ENCODE data around the gene AGBL4. TPM values are rescaled to one million over a fixed set of nuclear protein-coding genes. Genes with fewer than 3 reads are reported as not detected.
"Not testable (repeated sequence)": the region's sequence is repeated elsewhere in the genome, so short reads cannot be mapped to it uniquely, and the experiment has no call there.

Gene AGBL4
- total and polyA plus RNA-seq, 11 donors: 0.40 to 1.4 (median 0.54) TPM; not detected in 3

DNA sequence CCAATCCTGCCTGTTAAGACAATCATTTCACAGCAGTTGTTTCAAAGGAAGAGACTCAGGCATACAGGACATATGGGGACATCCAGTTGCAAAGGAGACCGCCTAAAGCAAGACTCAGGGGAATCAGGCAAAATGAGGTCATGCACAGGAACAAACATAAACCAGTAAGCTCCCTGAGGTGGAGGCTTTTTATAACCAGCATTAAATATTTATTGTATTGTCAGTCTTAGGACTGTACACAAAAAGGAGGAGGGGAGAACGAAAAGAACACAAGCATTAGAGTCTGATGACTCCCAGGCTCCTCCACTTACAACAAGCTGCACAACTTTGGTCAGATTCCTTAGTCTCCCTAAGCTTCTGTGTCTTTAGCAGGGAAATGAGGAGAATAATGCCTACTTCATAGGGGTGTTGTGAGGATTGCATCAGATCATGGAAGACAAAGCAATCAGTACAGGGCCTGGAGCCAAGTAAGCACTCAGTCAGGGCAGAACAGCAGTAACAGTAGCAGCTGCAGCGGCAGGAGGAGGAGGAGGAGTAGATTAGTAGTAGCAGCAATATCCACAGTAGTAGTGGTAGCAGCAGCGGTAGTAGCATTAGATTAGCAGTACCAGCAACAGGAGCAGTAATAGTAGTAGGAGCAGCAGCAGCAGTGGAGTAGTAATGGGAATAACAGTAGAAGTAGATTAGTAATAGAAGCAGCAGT lies 1497.6 kb downstream of the AGBL4 start:
- DNase-seq: no peak
- no peaks in the 10 kb centered on the region for H3K9me3 ChIP-seq
- no peak for TF ChIP-seq POLR2A (IDR thresholded peaks at IDR 0.05)
- TF ChIP-seq, protein P1, sequence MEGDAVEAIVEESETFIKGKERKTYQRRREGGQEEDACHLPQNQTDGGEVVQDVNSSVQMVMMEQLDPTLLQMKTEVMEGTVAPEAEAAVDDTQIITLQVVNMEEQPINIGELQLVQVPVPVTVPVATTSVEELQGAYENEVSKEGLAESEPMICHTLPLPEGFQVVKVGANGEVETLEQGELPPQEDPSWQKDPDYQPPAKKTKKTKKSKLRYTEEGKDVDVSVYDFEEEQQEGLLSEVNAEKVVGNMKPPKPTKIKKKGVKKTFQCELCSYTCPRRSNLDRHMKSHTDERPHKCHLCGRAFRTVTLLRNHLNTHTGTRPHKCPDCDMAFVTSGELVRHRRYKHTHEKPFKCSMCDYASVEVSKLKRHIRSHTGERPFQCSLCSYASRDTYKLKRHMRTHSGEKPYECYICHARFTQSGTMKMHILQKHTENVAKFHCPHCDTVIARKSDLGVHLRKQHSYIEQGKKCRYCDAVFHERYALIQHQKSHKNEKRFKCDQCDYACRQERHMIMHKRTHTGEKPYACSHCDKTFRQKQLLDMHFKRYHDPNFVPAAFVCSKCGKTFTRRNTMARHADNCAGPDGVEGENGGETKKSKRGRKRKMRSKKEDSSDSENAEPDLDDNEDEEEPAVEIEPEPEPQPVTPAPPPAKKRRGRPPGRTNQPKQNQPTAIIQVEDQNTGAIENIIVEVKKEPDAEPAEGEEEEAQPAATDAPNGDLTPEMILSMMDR (IDR thresholded peaks at IDR 0.05): no peak
- peaks cover 0 to 11% (median 0%) of the 10 kb centered on the region in 12 donors for H3K4me1 ChIP-seq
- 44 to 55% (median 48%) methylated on average over 4 of the region's 4 CpGs for WGBS, 4 donors
- peaks cover 0 to 23% (median 0%) of the 10 kb centered on the region in 9 donors for H3K27me3 ChIP-seq
- no peak overlapping the region for H3K4me3 ChIP-seq
- H3K27ac ChIP-seq: no peak overlapping the region
- peak in 3 of 4 donors; percentile 30 to 74 (median 70) for ATAC-seq
- H3K36me3 ChIP-seq: no peaks in the 10 kb centered on the region
- intact Hi-C loops (cut with DNase I): no loop called here

DNA sequence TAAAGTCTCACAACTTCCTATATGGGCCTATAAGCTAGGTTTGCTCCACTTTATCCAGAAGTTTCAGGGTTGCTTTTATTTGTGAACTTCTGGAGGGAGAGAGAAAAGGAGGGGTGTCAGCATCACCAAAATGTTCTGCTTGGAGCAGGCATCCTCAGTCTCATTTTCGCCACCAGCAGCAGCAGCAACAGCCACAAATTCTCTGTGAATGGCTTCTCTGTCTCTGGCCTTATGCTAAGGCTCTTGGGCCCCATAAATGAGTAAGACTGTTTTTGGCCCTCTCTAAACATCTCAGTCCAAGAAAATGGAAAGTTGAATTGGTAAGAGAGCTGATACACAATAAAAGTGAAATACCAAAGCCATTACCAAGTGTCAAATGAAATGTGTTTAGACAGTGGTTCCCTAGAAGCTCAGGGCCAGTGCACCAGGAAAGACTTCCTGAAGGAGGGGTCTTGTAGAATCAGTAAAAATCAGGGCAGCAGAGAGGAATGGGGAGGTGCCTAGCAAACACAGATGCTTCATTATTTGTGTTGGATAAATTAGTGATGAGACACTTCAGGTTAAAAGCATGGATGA lies 1498.8 kb downstream of the AGBL4 start:
- no peak for ATAC-seq
- intact Hi-C loops (cut with DNase I): no loop called here
- no peaks in the 10 kb centered on the region for H3K36me3 ChIP-seq
- no peaks in the 10 kb centered on the region for H3K9me3 ChIP-seq
- H3K27me3 ChIP-seq: peaks cover 0 to 16% (median 0%) of the 10 kb centered on the region in 9 donors
- WGBS, 4 donors: 64 to 94% (median 87%) methylated on average over 1 of the region's 1 CpG
- DNase-seq: no peak
- peaks cover 0 to 11% (median 0%) of the 10 kb centered on the region in 12 donors for H3K4me1 ChIP-seq
- no peak overlapping the region for H3K4me3 ChIP-seq
- TF ChIP-seq, protein P1 (IDR thresholded peaks at IDR 0.05): no peak
- TF ChIP-seq POLR2A (IDR thresholded peaks at IDR 0.05): no peak
- no peak overlapping the region for H3K27ac ChIP-seq

DNA sequence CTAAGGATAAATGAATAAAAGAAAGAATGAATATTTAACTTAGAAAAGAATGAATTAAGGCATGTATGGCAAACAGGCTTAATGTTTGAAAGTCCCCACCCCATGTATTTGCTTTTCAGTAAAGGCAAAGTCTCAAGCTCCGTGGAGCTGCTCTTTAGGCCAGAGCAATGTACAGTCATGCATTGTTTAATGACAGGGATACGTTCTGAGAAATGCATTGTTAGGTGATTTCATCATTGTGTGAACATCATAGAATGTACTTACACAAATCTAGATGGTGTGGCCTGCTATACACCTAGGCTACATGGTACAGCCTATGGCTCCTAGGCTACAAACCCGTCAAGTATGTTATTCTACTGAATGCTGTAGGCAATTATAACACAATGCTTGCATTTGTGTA lies 1500.2 kb downstream of the AGBL4 start:
- Histone ChIP-seq H3K9me3 (no peaks in the 10 kb centered on the region), H3K27ac (no peak overlapping the region), H3K4me3 (no peak overlapping the region), H3K36me3 (no peaks in the 10 kb centered on the region), H3K4me1 (peaks cover 0 to 11% (median 0%) of the 10 kb centered on the region in 12 donors), H3K27me3 (peaks cover 0 to 7% (median 0%) of the 10 kb centered on the region in 9 donors)
- 88 to 89% (median 89%) methylated on average over 3 of the region's 3 CpGs for WGBS, 4 donors
- intact Hi-C loops (cut with DNase I): no loop called here
- ATAC-seq: no peak
- TF ChIP-seq, protein P1 (IDR thresholded peaks at IDR 0.05): no peak
- no peak for TF ChIP-seq POLR2A (IDR thresholded peaks at IDR 0.05)
- no peak for DNase-seq

DNA sequence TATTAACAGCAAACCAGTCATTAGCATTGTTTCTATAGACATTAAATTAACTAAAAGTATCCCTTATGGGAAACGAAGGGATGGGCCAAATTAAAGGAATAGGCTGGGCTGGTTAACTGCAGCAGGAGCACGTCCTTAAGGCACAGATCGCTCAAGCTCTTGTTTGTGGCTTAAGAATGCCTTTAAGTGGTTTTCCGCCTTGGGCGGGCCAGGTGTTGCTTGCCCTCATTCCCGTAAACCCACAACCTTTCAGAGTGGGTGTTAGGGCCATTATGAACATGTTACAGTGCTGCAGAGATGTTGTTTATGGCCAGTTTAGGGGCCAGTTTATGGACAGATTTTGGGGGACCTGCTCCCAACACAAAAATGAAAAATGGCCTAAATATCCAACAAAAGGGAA lies 1503.9 kb downstream of the AGBL4 start:
- H3K9me3 ChIP-seq; ATAC-seq; H3K27ac ChIP-seq; H3K27me3 ChIP-seq; H3K4me3 ChIP-seq; intact Hi-C loops (cut with DNase I); H3K4me1 ChIP-seq; DNase-seq; H3K36me3 ChIP-seq: not testable (repeated sequence)
- 87 to 90% (median 88%) methylated on average over 6 of the region's 6 CpGs for WGBS, 4 donors

Data from heart left ventricle (tissue), 16 donors.